Neural progenitor cell (in vitro differentiated cells): ENCODE data around the gene HPSE2. TPM values are rescaled to one million over a fixed set of nuclear protein-coding genes. Genes with fewer than 3 reads are reported as not detected.

ENCODE experiments used
- DNase-seq: peaks from one replicate; pipeline ENCODE4 v3.0.0-alpha.2; 2016; ENCODE audit warnings: low spot score
- H2AFZ ChIP-seq: fragments of 200-600 bp; sonication (generic); replicated peaks from 2 replicates; pipeline ENCODE4 v1.6.1; 2016; ENCODE audit warnings: antibody characterized with exemption
- H3F3A ChIP-seq: fragments of 200-600 bp; sonication (generic); 2 replicates; pipeline ENCODE4 v1.6.1; 2016; ENCODE audit warnings: antibody characterized with exemption, low read depth
- H3K27ac ChIP-seq: fragments of 200-600 bp; sonication (generic); 2 replicates; pipeline ENCODE4 v1.5.1; 2016; ENCODE audit warnings: mild to moderate bottlenecking
- H3K27me3 ChIP-seq: fragments of 200-600 bp; sonication (generic); 2 replicates; pipeline ENCODE4 v1.6.1; 2016; ENCODE audit warnings: mild to moderate bottlenecking, moderate library complexity
- H3K36me3 ChIP-seq: fragments of 200-600 bp; sonication (generic); 2 replicates; pipeline ENCODE4 v1.5.1; 2016
- H3K4me1 ChIP-seq: fragments of 200-600 bp; sonication (generic); 2 replicates; pipeline ENCODE4 v1.6.1; 2016; ENCODE audit warnings: mixed run types
- H3K4me2 ChIP-seq: fragments of 200-600 bp; sonication (generic); 2 replicates; pipeline ENCODE4 v1.6.1; 2016
- H3K4me3 ChIP-seq: fragments of 200-600 bp; sonication (generic); 2 replicates; pipeline ENCODE4 v1.5.1; 2016
- H3K79me2 ChIP-seq: fragments of 200-600 bp; sonication (generic); 2 replicates; pipeline ENCODE4 v1.6.1; 2016; ENCODE audit warnings: low read depth
- H3K9ac ChIP-seq: fragments of 200-600 bp; sonication (generic); 2 replicates; pipeline ENCODE4 v1.6.1; 2016
- H3K9me3 ChIP-seq: fragments of 200-600 bp; sonication (generic); 2 replicates; pipeline ENCODE4 v1.5.1; 2016; ENCODE audit warnings: low read depth
- H4K20me1 ChIP-seq: fragments of 200-600 bp; sonication (generic); 2 replicates; pipeline ENCODE4 v1.6.1; 2016; ENCODE audit warnings: low read depth
- H3K27ac Mint-ChIP-seq: 3 replicates; pipeline ENCODE4 v1.8.0; 2021; ENCODE audit warnings: mixed read lengths
- H3K27me3 Mint-ChIP-seq: 2 replicates; pipeline ENCODE4 v1.8.0; 2022; ENCODE audit warnings: low read depth, mild to moderate bottlenecking, inconsistent platforms, moderate library complexity, mixed read lengths; ENCODE audit not compliant: insufficient read depth
- H3K36me3 Mint-ChIP-seq: 3 replicates; pipeline ENCODE4 v1.8.0; 2021; ENCODE audit warnings: mixed read lengths
- H3K4me1 Mint-ChIP-seq: 3 replicates; pipeline ENCODE4 v1.8.0; 2021; ENCODE audit warnings: mixed read lengths
- H3K4me3 Mint-ChIP-seq: 3 replicates; pipeline ENCODE4 v1.8.0; 2021; ENCODE audit warnings: mild to moderate bottlenecking, moderate library complexity, mixed read lengths
- H3K9me3 Mint-ChIP-seq: 3 replicates; pipeline ENCODE4 v1.8.0; 2020; ENCODE audit warnings: mixed read lengths
- CTCF ChIP-seq: fragments of 200-600 bp; sonication (generic); IDR thresholded peaks from 2 replicates; pipeline ENCODE4 v1.5.1; 2017; ENCODE audit warnings: antibody characterized with exemption, mild to moderate bottlenecking
- EZH2 ChIP-seq: fragments of 200-600 bp; sonication (generic); IDR thresholded peaks from 2 replicates; pipeline ENCODE4 v1.6.1; 2017; ENCODE audit warnings: antibody characterized with exemption, mild to moderate bottlenecking, moderate library complexity
- EZH2phosphoT487 ChIP-seq: fragments of 200-600 bp; sonication (generic); IDR thresholded peaks from 2 replicates; pipeline ENCODE4 v1.6.1; 2017; ENCODE audit warnings: antibody characterized with exemption
- total RNA-seq: library from RNA; depleted of rRNA; stranded (reverse); fragments of >200 nt; gene quantifications from 2 replicates; pipeline ENCODE4 v1.2.3, GENCODE V29; 2015; ENCODE audit warnings: low replicate concordance

HPSE2 gene
- total RNA-seq, 1 donor from 2014 or later: 3.4 TPM

DNA sequence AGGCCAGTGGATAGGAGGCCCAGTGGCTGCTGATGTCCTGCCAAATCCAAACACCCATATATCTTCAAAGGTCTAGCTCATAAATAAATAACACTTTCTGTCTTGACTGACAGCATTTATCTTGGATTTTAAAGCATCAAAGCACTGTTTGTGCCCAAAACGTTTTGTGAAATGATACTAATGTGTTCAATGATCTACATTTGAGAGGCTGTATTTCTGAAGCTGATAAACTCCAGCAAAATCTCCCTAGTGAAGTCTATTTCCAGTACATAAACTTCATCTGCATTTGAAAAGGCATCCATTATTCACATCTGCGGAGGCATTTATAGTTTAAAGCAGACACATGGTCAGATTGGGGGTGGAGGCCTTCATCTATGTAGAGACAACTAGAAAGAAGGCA lies 276.3 kb downstream of the HPSE2 start:
- no peaks in the 10 kb centered on the region for H3K9me3 Mint-ChIP-seq
- no peak overlapping the region for H3K27ac ChIP-seq
- no peak overlapping the region for H3K9ac ChIP-seq
- H4K20me1 ChIP-seq: no peaks in the 10 kb centered on the region
- H3K4me3 Mint-ChIP-seq: no peak overlapping the region
- peaks cover 17% of the 10 kb centered on the region for H3K4me1 Mint-ChIP-seq
- no peaks in the 10 kb centered on the region for H3K4me1 ChIP-seq
- H3K4me3 ChIP-seq: no peak overlapping the region
- no peaks in the 10 kb centered on the region for H3K79me2 ChIP-seq
- no peaks in the 10 kb centered on the region for H3K36me3 ChIP-seq
- DNase-seq: no peak
- no peaks in the 10 kb centered on the region for H3K27me3 ChIP-seq
- peaks cover 2% of the 10 kb centered on the region for H3K27me3 Mint-ChIP-seq
- no peaks in the 10 kb centered on the region for H3K36me3 Mint-ChIP-seq
- H3K4me2 ChIP-seq: no peak overlapping the region
- H3K9me3 ChIP-seq: no peaks in the 10 kb centered on the region
- TF ChIP-seq CTCF: no peak
- TF ChIP-seq EZH2phosphoT487: no peak
- TF ChIP-seq EZH2: no peak
- no peak overlapping the region for H3K27ac Mint-ChIP-seq
- H3F3A ChIP-seq: no peaks in the 10 kb centered on the region
- H2AFZ ChIP-seq: no peak overlapping the region

DNA sequence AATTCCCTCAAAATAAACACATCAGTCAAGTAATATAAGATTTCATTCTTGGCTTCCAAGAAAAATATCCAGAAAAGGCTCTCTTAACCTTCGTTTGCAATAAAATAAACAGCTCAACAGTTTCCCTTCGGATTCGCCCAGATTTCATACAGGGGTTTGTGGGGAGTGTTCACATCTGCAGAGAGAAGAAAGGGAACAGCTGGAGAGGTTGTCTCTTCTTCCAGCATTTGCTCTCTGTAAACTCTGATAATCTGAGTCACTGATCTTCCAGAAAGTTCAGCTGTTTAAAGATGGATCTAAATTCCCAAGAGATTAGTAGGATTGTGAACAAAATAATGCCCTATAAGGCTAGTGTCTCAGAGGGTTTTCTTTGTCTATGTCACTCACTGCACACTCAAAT lies 277.9 kb downstream of the HPSE2 start:
- H2AFZ ChIP-seq: no peak overlapping the region
- Mint-ChIP-seq H3K27ac (no peak overlapping the region), H3K27me3 (peaks cover 2% of the 10 kb centered on the region), H3K9me3 (no peaks in the 10 kb centered on the region), H3K36me3 (no peaks in the 10 kb centered on the region), H3K4me3 (no peak overlapping the region), H3K4me1 (peaks cover 11% of the 10 kb centered on the region)
- DNase-seq: no peak
- no peak overlapping the region for H3K4me3 ChIP-seq
- no peaks in the 10 kb centered on the region for H3K4me1 ChIP-seq
- no peak overlapping the region for H3K9ac ChIP-seq
- no peaks in the 10 kb centered on the region for H3K27me3 ChIP-seq
- H3K36me3 ChIP-seq: no peaks in the 10 kb centered on the region
- H3F3A ChIP-seq: no peaks in the 10 kb centered on the region
- H3K79me2 ChIP-seq: no peaks in the 10 kb centered on the region
- TF ChIP-seq CTCF: no peak
- no peak for TF ChIP-seq EZH2phosphoT487
- no peak for TF ChIP-seq EZH2
- no peak overlapping the region for H3K27ac ChIP-seq
- no peaks in the 10 kb centered on the region for H4K20me1 ChIP-seq
- H3K9me3 ChIP-seq: no peaks in the 10 kb centered on the region
- no peak overlapping the region for H3K4me2 ChIP-seq

- Histone ChIP-seq H3K4me2 (no peak overlapping the region), H2AFZ (no peak overlapping the region)
Observed at GRCh38 chr10:98956576-98957260, 278.9 kb downstream of the HPSE2 start.

More at GRCh38 chr10:98956576-98957260, 278.9 kb downstream of the HPSE2 start:
- Mint-ChIP-seq H3K36me3 (no peaks in the 10 kb centered on the region), H3K27me3 (peaks cover 2% of the 10 kb centered on the region), H3K27ac (no peak overlapping the region), H3K4me1 (peaks cover 11% of the 10 kb centered on the region), H3K4me3 (no peak overlapping the region), H3K9me3 (no peaks in the 10 kb centered on the region)
- H3K36me3 ChIP-seq: no peaks in the 10 kb centered on the region
- no peaks in the 10 kb centered on the region for H3K79me2 ChIP-seq
- no peaks in the 10 kb centered on the region for H4K20me1 ChIP-seq
- no peak overlapping the region for H3K27ac ChIP-seq
- no peaks in the 10 kb centered on the region for H3K4me1 ChIP-seq
- no peak overlapping the region for H3K9ac ChIP-seq
- no peaks in the 10 kb centered on the region for H3K27me3 ChIP-seq
- DNase-seq: no peak
- H3F3A ChIP-seq: no peaks in the 10 kb centered on the region
- TF ChIP-seq CTCF (no peak), EZH2 (no peak), EZH2phosphoT487 (no peak)
- no peaks in the 10 kb centered on the region for H3K9me3 ChIP-seq
- no peak overlapping the region for H3K4me3 ChIP-seq
